Epithelial cell of esophagus (primary cell): ENCODE measurements around the gene CNKSR1.

Source experiments
- DNase-seq: peaks from one replicate; pipeline ENCODE4 v3.0.0; 2010; ENCODE audit warnings: low read depth
- H3K4me3 ChIP-seq: 2 replicates; pipeline ENCODE4 v1.5.1; 2011; ENCODE audit warnings: mild to moderate bottlenecking, low read length, control low read depth
- CTCF ChIP-seq: IDR thresholded peaks from 2 replicates; pipeline ENCODE4 v1.5.1; 2011; ENCODE audit warnings: low read depth, mild to moderate bottlenecking, low read length, control low read depth, inconsistent platforms; ENCODE audit not compliant: insufficient read depth; ENCODE audit errors: missing control alignments

CNKSR1 gene

DNA sequence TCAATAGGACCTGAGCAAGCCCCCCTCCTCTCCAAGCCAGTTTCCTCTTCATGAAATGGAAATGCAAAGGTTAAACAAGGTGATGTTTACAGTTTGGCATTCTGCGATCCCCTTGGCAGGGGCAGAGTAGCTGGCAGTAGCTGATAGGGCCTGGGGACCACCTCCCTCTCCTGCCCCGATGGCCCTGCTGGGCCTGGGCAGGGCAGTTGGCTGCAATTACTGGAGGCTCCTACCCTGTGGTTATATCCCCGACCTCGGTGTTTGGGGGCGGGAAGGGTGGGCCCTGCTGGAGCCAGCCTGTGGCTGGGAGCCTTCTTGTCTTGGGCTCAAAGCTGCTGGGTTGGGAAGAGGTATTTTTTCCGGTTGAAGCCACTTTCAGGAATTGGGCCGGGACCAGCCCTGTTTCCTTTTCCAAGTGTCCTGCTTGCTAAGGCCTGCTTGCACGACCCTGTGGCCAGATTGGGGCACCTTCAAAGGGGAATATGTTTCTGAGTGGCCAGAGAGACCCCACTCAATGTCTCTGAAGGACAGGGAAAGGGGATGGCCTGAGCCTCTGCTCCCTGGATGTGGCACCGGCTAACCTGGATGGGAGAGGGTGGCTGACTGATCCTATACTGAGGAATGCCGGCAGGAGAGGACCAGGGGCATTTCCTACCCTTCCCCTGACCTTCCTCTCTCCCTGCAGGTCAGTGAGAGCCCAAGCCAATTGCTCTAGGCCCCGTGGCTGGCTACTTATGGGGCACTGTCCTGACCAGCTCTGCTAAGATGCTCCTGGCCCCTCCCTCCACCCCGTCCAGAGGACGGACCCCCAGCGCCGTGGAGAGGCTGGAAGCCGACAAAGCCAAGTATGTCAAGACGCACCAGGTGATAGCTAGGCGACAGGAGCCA is 16.5 kb upstream of the CNKSR1 start:
- H3K4me3 ChIP-seq: no peak overlapping the region
- no peak for TF ChIP-seq CTCF

GRCh38 chr1:26161415-26162219 is 15.7 kb upstream of the CNKSR1 start:
- peak overlapping the region; percentile 32 for H3K4me3 ChIP-seq
- no peak for TF ChIP-seq CTCF
- DNase-seq: peak; percentile 50

More for the DNA sequence above, 16.5 kb upstream of the CNKSR1 start:
- no peak for DNase-seq

DNA sequence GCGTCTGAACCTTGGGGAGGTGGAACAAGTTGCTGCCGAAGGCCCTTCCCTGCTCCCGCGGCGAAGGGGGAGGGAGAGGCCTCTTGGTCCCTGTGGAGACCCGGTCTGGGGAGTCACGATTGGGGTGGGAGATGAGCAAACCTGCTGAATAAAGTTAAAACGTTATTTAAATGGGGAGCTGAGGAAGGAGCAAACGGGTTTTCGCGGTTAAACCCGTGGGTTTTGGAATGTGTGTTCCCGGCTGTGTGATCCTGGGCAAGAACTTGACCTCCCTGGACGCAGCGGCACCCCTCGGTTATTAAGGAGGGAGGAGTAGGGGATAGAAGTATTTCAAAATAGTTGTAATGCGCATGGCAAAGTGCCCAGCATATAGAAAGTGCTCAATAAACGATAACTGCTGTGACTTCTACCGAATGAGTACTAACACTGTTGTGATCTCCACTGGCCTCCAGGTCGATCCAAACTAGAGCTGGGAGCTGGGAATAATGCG is 15.0 kb upstream of the CNKSR1 start:
- no peak for DNase-seq
- no peak for TF ChIP-seq CTCF
- peak overlapping the region; percentile 25 for H3K4me3 ChIP-seq

DNA sequence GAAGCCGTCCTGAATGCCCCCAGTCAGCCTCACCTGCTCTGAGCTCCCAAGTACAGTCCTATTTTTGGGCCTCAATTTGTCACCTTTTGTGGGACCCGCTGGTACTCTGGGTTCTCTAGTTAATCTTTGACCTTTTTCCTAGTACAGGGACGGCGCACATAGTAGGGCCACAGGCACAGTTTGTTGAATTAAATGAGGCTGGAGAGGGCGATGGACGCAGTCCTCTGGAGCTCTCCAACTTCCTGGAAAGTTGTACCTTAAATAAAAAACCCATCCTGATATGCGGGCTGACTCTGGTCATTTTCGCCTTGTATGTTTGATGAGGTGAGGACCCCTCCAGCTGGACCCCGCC is 13.6 kb upstream of the CNKSR1 start:
- H3K4me3 ChIP-seq: peak overlapping the region; percentile 37
- DNase-seq: no peak
- TF ChIP-seq CTCF: no peak

DNA sequence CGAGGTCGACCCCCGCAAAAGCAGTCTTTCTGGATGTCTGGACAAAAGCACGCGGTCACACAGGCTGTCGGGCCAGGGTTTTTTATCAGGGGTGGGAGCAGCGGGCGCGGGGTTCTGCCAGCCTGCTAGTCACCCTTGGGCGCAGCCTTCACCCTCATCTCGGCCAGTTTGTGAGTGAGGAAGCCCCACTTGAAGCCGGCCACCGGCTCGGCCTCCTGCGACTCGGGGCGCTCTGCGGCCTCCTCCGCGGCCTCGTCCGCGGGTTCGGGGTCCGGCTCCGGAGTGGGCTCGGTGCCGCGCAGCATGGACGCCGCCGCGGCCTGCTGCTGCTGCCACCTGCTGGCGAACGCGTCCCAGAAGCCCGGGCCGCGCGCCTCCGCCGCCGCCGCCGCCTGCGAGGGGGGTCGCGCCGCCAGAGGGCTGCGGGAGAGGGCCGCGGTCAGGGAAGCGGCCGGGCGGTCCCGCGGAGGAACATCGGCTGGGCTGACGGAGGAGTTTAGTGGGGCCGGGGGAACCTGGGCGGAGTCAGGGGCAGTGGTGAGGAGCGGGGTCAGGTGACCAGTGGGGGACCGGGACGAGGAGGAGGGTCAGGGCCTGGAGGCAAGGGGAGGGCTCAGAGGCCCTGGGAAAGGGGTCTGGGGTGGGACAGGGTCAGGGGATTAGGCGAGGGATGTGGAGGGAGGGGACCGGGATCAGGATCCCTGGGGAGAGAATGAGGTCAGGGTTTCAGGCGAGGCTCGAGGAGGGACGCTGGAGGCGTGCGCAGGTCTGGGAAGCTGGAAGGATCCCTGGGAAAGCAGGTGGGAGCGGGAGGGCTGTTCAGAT is 13.0 kb upstream of the CNKSR1 start:
- peak overlapping the region; percentile 37 for H3K4me3 ChIP-seq
- peak; percentile 26 for DNase-seq
- peak; percentile 21 for TF ChIP-seq CTCF
